Breast epithelium (tissue), 4 donors: ENCODE data around the gene PTCD2. TPM values are rescaled to one million over a fixed set of nuclear protein-coding genes. Genes with fewer than 3 reads are reported as not detected.

Experiments used
- DNase-seq, 2 donors: peaks; one replicate each; pipeline ENCODE4 v3.0.0-alpha.2; 2019; ENCODE audit warnings: low spot score in 2 of 2
- H3K27ac ChIP-seq, 2 donors: fragments of 200-600 bp; sonication (generic) in 1 of 2; one replicate each; pipeline ENCODE4 v1.5.1; 2016 to 2019; ENCODE audit warnings: mild to moderate bottlenecking in 1 of 2
- H3K27me3 ChIP-seq, 2 donors: fragments of 200-600 bp; sonication (generic) in 1 of 2; one replicate each; pipeline versions ENCODE4 v1.5.1 to v1.6.0; 2017 to 2019; ENCODE audit warnings: control low read depth in 1 of 2, mild to moderate bottlenecking in 1 of 2
- H3K36me3 ChIP-seq: fragments of 200-600 bp; one replicate; pipeline ENCODE4 v1.5.1; 2019
- H3K4me1 ChIP-seq, 2 donors: fragments of 200-600 bp; sonication (generic); one replicate each; pipeline ENCODE4 v1.5.1; 2016 to 2019; ENCODE audit warnings: control low read depth in 1 of 2
- H3K4me3 ChIP-seq, 3 donors: fragments of 200-600 bp; sonication (generic); 1 replicate in 2 of 3; 2 replicates in 1 of 3; pipeline ENCODE4 v1.5.1; 2016 to 2019; ENCODE audit warnings: mild to moderate bottlenecking in 3 of 3, moderate library complexity in 2 of 3
- H3K9me3 ChIP-seq, 2 donors: fragments of 200-600 bp; sonication (generic) in 1 of 2; one replicate each; pipeline ENCODE4 v1.5.1; 2016 to 2019; ENCODE audit warnings: control low read depth in 1 of 2
- CTCF ChIP-seq, 3 donors: fragments of 450-650 bp; IDR thresholded peaks; one replicate each; pipeline ENCODE4 v1.5.1; 2016 to 2017; ENCODE audit warnings: antibody characterized with exemption in 3 of 3, mild to moderate bottlenecking in 3 of 3, moderate library complexity in 3 of 3
- POLR2A ChIP-seq: fragments of 450-650 bp; IDR thresholded peaks from one replicate; pipeline ENCODE4 v1.6.1; 2016; ENCODE audit warnings: antibody characterized with exemption, mild to moderate bottlenecking, moderate library complexity
- POLR2AphosphoS5 ChIP-seq, 3 donors: sonication (generic); formaldehyde crosslinking; IDR thresholded peaks; one replicate each; pipeline ENCODE4 v1.6.1; 2017; ENCODE audit warnings: antibody characterized with exemption in 3 of 3
- intact Hi-C: fragments of 100-400 bp; cut with DNase I; formaldehyde crosslinking; loops from one replicate; pipeline ENCODE4 v1.15.1; 2023; ENCODE audit warnings: low total_unique reads
- total RNA-seq, 3 donors: library from RNA; depleted of rRNA; stranded (reverse); fragments of >200 nt; gene quantifications; one replicate each; pipeline ENCODE4 v1.1.0, GENCODE V29; 2016

The PTCD2 gene
- total RNA-seq, 3 donors from 2014 or later: 5.6 to 10.1 (median 7.5) TPM

- Histone ChIP-seq H3K27ac (no peak overlapping the region), H3K4me1 (no peaks in the 10 kb centered on the region), H3K27me3 (no peaks in the 10 kb centered on the region), H3K4me3 (no peak overlapping the region), H3K9me3 (no peaks in the 10 kb centered on the region), H3K36me3 (peaks cover 6% of the 10 kb centered on the region)
- TF ChIP-seq CTCF (IDR thresholded peaks at IDR 0.05) (no peak), POLR2AphosphoS5 (IDR thresholded peaks at IDR 0.05) (no peak), POLR2A (no peak)
- no peak for DNase-seq
- intact Hi-C loops: no loop called here
Measured at GRCh38 chr5:72325566-72326305, 5.6 kb downstream of the PTCD2 start.

GRCh38 chr5:72326306-72326649 lies 6.1 kb downstream of the PTCD2 start:
- no peaks in the 10 kb centered on the region for H3K4me1 ChIP-seq
- H3K4me3 ChIP-seq: no peak overlapping the region
- peaks cover 6% of the 10 kb centered on the region for H3K36me3 ChIP-seq
- H3K27ac ChIP-seq: no peak overlapping the region
- no peaks in the 10 kb centered on the region for H3K9me3 ChIP-seq
- TF ChIP-seq POLR2AphosphoS5 (IDR thresholded peaks at IDR 0.05) (no peak), CTCF (IDR thresholded peaks at IDR 0.05) (no peak), POLR2A (no peak)
- H3K27me3 ChIP-seq: no peaks in the 10 kb centered on the region
- DNase-seq: no peak
- intact Hi-C loops: no loop called here

GRCh38 chr5:72328172-72328571 lies 8.0 kb downstream of the PTCD2 start:
- no peaks in the 10 kb centered on the region for H3K4me1 ChIP-seq
- H3K27me3 ChIP-seq: no peaks in the 10 kb centered on the region
- no peaks in the 10 kb centered on the region for H3K9me3 ChIP-seq
- H3K27ac ChIP-seq: no peak overlapping the region
- intact Hi-C loops: no loop called here
- DNase-seq: no peak
- no peak overlapping the region for H3K4me3 ChIP-seq
- H3K36me3 ChIP-seq: peaks cover 6% of the 10 kb centered on the region
- no peak for TF ChIP-seq POLR2AphosphoS5 (IDR thresholded peaks at IDR 0.05)
- no peak for TF ChIP-seq POLR2A
- TF ChIP-seq CTCF (IDR thresholded peaks at IDR 0.05): no peak

GRCh38 chr5:72330712-72331111 lies 10.5 kb downstream of the PTCD2 start:
- H3K36me3 ChIP-seq: peaks cover 6% of the 10 kb centered on the region
- H3K4me3 ChIP-seq: no peak overlapping the region
- no peaks in the 10 kb centered on the region for H3K9me3 ChIP-seq
- TF ChIP-seq POLR2A (no peak), CTCF (IDR thresholded peaks at IDR 0.05) (no peak), POLR2AphosphoS5 (IDR thresholded peaks at IDR 0.05) (no peak)
- no peak overlapping the region for H3K27ac ChIP-seq
- intact Hi-C loops: no loop called here
- H3K27me3 ChIP-seq: no peaks in the 10 kb centered on the region
- no peak for DNase-seq
- H3K4me1 ChIP-seq: no peaks in the 10 kb centered on the region

GRCh38 chr5:72337159-72337558 lies 17.0 kb downstream of the PTCD2 start:
- Histone ChIP-seq H3K4me1 (no peaks in the 10 kb centered on the region), H3K9me3 (no peaks in the 10 kb centered on the region), H3K27me3 (no peaks in the 10 kb centered on the region), H3K27ac (no peak overlapping the region), H3K36me3 (peaks cover 4% of the 10 kb centered on the region), H3K4me3 (no peak overlapping the region)
- intact Hi-C loops: loop anchor here (5.0 kb wide), 1 partner anchor 620 kb away; the partner anchor contains the start of gene CARTPT
- DNase-seq: no peak
- TF ChIP-seq POLR2AphosphoS5 (IDR thresholded peaks at IDR 0.05) (no peak), CTCF (IDR thresholded peaks at IDR 0.05) (no peak), POLR2A (no peak)
